Lower leg skin (tissue), 3 donors: ENCODE results near the gene DLGAP3.
"Not testable (repeated sequence)": the region's sequence is repeated elsewhere in the genome, so short reads cannot be mapped to it uniquely, and the experiment has no call there.

Experiments
- CTCF ChIP-seq, 3 donors: fragments of 450-650 bp; IDR thresholded peaks; one replicate each; pipeline ENCODE4 v1.5.1; 2016; ENCODE audit warnings: antibody characterized with exemption in 3 of 3, mild to moderate bottlenecking in 3 of 3, moderate library complexity in 2 of 3
- POLR2A ChIP-seq, 2 donors: fragments of 450-650 bp; IDR thresholded peaks; one replicate each; pipeline ENCODE4 v1.6.1; 2016 to 2017; ENCODE audit warnings: antibody characterized with exemption in 2 of 2, mild to moderate bottlenecking in 1 of 2, moderate library complexity in 1 of 2

- TF ChIP-seq CTCF, POLR2A (IDR thresholded peaks at IDR 0.05): not testable (repeated sequence)
Measured at GRCh38 chr1:34968297-34968696, 38.8 kb upstream of the DLGAP3 start.
